ENCODE results near the gene LRRK1.

LRRK1 gene

DNA sequence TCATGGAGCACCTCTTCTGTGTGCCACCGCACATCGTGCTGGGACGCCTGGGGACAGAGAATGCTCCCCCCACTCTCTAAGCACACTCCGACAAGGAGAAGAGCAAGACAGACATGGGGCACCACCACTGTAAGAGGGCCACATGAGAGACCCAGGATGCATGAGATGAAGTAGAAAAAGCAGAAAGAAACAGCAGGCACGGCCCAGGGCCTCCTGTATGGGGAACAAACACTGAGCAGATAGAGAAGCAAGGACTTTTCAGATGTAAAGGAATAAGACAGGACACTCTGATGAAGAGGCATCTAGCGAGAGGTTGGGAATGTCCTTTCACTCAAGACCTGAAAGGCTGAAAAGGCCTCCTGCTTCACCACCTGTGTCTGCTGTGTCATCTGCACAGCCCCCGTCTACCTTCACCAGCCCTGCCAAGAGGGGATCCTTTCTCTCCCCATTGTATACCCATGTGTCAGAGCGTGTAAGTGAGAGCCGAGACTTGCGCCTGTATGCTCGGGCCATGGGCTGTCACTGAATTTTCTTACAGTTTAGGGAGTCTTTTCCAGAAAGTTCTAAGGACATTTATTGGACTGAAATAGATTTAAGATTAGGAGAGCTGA is 125.6 kb downstream of the LRRK1 start:
- DNase-seq (ENCODE audit: low read depth): no peak

DNA sequence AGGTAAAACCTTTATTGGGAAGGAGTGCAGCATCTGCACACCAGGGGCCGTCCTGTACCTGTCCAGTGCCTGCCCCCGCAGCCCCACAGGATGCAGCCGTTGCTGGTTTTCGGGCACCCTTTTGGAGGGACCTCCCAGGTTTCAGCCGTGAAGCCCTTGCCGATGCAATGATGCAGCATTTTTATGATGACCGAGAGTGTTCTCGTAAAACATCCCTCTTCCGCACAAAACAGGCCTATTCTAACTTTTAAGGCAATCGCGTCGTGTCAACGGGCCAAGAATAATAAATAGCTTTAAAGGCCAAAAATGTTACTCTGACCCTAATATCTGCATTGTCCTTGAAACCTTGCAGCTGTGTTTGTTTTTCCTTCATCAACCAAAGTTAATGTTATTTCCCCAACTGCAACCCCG is 126.1 kb downstream of the LRRK1 start:
- no peak for DNase-seq (ENCODE audit: low read depth)

DNA sequence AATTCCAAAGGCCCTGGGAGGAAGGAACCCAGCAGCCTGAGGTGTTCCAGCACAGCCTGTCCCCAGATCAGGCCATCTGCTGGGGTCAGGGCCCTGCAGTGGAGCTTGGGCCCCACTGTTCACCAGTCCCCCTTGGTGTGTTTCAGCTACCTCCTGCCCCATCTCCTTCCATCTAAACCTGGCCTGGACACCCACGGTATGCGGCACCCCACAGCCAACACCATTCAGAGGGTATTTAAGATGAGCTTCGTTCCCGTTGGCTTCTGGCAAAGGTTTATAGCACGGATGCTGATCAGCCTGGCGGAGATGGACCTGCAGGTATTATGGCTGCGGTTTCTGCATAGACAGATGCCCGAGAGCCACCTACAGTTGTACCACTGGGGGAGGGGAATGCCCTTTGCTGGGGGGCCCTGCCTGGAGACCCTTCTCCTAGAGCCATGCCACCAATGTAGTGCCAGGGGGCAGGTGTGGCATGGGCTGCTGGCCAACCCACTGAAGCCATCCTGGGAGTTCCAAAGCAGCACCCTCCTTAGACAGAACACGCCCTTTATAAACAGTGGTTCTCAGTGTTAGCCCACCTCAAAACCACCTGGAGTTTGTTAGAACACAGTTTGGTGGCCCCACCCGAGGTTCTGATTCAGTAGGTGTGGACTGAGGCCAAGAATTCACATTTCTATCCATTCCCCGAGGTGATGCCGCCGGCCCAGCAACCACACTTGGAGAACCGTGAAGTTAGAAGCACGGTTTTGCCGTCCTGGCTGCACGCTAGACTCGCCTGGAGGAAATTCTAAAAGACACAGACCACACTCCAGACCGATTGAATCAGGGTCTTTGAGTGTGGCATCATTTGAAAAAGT is 126.9 kb downstream of the LRRK1 start:
- DNase-seq (ENCODE audit: low read depth): no peak

- DNase-seq (ENCODE audit: low read depth): no peak
Measured at GRCh38 chr15:101046826-101047225, 127.7 kb downstream of the LRRK1 start.

DNA sequence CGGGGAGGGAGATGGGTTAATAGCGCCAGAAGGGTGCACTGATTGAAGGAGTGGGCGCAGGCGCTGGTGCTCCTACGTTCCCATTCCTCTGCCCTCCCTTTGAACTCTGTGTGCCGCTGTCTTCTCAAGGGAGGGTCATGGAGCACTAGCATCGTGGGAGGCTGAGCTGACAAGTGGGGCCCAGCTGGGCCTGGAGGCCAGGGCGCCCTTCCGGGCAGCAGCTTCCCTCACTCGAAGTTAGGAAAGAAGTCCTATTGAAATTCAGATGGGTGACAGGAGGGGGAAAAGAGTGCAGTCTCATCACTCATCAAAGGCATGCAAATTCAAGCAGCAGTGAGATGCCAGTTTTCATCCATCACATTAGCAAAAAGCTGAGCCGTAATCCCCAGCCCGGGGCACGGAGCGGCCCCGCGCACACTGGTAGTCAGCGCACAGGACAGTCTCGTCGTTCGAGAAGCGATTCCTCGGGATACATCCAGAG is 128.2 kb downstream of the LRRK1 start:
- DNase-seq (ENCODE audit: low read depth): no peak

DNA sequence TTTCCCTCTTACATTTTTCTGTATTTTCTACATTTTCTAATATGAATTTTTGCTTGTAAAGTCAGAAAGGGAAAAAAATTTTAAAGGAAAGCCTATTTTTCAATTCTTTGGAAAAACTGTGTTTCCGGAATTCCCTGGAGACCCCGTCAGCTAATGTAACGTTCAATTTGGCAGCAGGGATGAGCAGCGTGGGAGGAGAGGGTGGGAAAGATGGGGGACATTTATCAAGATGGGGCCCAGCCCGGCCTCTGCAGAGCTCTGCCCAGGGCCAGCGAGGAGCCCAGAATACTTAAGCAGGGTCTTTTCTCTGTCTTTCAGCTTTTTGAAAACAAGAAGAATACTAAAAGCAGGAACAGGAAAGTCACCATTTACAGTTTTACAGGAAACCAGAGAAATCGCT is 129.0 kb downstream of the LRRK1 start:
- no peak for DNase-seq (ENCODE audit: low read depth)

GRCh38 chr15:101048581-101049030 is 129.4 kb downstream of the LRRK1 start:
- no peak for DNase-seq (ENCODE audit: low read depth)

GRCh38 chr15:101049282-101049681 is 130.1 kb downstream of the LRRK1 start:
- DNase-seq (ENCODE audit: low read depth): no peak

- no peak for DNase-seq (ENCODE audit: low read depth)
Measured at GRCh38 chr15:101049856-101050622, 130.9 kb downstream of the LRRK1 start.

GRCh38 chr15:101050623-101051290 is 131.6 kb downstream of the LRRK1 start:
- no peak for DNase-seq (ENCODE audit: low read depth)

- DNase-seq (ENCODE audit: low read depth): no peak
Measured at GRCh38 chr15:101051291-101052030, 132.3 kb downstream of the LRRK1 start.

GRCh38 chr15:101052031-101052620 is 133.0 kb downstream of the LRRK1 start:
- DNase-seq (ENCODE audit: low read depth): no peak

DNA sequence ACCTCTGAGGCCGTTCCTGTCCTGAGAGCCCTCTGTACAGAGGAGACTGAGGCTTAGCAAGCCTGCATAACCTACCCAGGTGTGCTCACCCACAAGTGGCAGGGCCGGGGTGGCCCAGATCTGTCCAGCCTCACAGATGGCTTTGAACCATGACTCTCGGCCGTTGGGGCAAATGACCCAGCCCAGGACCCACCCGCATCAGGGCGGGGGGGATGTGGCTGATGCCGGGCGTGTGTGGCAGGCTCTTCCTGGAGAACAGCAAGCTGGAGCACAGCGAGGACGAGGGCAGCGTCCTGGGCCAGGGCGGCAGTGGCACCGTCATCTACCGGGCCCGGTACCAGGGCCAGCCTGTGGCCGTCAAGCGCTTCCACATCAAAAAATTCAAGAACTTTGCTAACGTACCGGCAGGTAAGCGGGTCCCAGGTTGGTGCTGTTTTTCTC is 133.5 kb downstream of the LRRK1 start:
- DNase-seq (ENCODE audit: low read depth): no peak

- DNase-seq (ENCODE audit: low read depth): no peak
Measured at GRCh38 chr15:101053261-101053660, 134.1 kb downstream of the LRRK1 start.

DNA sequence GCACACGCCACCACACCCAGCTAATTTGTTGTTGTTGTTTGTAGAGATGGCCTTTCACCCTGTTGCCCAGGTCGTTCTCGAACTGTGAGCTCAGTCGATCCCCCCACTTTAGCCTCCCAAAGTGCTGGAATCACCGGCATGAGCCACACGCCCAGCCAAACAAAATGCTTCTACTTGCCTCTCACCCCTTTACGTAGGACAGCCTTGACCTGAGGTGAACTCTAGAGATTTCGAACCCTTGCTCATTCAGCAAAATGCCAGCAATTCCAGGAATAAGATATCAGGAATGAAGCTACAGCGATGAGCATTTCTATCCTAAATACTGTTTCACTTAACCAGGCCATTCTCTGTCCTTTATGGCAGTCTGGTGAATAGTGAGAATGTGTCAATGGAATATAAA is 135.0 kb downstream of the LRRK1 start:
- no peak for DNase-seq (ENCODE audit: low read depth)

GRCh38 chr15:101054991-101055390 is 135.8 kb downstream of the LRRK1 start:
- no peak for DNase-seq (ENCODE audit: low read depth)

DNA sequence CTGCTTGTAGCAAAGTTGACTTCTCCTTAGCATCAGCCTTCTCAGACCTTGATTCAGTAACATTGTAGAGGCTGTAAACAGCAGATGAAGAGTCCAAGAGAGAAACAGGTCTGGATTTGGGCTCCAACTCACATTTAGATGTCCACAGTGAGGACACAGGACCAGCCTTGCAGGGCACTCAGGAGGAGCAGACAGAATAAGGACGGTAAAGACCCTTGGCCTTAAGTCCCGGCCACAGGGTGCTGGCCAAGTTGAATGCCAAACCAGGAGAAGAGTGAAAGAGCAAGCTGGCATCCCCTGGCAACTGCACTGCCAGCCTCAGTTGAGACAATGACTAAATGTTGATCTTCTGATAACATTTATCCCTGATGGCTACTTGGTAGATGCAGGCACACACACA is 136.3 kb downstream of the LRRK1 start:
- DNase-seq (ENCODE audit: low read depth): no peak

DNA sequence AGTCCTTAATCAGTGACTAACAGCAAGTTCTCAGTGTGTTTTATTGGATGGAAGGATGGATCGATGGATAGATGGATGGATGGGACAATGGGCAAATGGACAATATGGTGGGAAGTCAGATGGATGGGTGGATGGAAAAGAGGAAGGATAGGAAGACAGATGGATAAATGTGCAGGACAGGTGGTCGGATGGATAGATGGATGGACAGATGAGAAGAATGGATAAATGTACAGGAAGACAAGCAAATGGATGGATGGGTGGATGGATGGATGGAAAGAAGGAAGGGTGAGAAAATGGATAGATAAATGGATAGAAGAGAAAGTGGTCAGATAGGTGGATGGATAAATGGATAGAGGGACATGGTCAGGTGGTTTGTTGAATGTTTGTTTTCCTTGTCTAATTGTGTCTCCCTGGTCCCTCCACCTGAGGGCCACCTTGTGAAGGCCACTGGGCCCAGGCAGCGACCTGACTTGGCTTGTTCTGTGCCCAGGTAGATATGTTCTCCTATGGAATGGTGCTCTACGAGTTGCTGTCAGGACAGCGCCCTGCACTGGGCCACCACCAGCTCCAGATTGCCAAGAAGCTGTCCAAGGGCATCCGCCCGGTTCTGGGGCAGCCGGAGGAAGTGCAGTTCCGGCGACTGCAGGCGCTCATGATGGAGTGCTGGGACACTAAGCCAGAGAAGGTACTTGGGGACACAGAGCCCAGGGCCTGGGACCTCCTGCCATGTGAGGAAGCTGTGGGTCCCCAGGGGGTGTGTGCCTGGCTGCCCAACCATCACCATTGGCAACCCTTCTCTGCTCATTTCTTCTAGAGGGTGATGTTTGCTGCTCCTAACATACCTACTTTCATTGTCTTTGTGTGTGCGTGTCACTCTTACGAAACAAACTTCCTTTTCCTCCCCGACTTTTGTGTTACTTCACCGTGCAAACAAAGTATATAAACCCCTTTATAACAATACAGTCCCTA is 137.5 kb downstream of the LRRK1 start:
- DNase-seq (ENCODE audit: low read depth): no peak

- DNase-seq (ENCODE audit: low read depth): no peak
Measured at GRCh38 chr15:101057841-101058407, 138.8 kb downstream of the LRRK1 start.
